GM23338 (cell line): ENCODE results near the gene COL4A2. TPM values are rescaled to one million over a fixed set of nuclear protein-coding genes. Genes with fewer than 3 reads are reported as not detected.

ENCODE experiments used
- ATAC-seq: fragments of 200-7000 bp; cut with Tn5 transposase; 3 replicates; pipeline ENCODE4 v1.9.1; 2020
- DNase-seq: peaks from one replicate; pipeline ENCODE4 v3.0.0-alpha.2; 2015; ENCODE audit warnings: low spot score
- H2AFZ ChIP-seq: fragments of 200-600 bp; sonication (generic); 2 replicates; pipeline ENCODE4 v1.8.0; 2016; ENCODE audit warnings: antibody characterized with exemption, mild to moderate bottlenecking, moderate library complexity
- H3F3A ChIP-seq: fragments of 200-600 bp; sonication (generic); replicated peaks from 2 replicates; pipeline ENCODE4 v1.8.0; 2017; ENCODE audit warnings: antibody characterized with exemption, mixed run types, low read depth
- H3K27ac ChIP-seq: fragments of 200-600 bp; sonication (generic); 2 replicates; pipeline ENCODE4 v1.6.1; 2016; ENCODE audit warnings: low read depth
- H3K27me3 ChIP-seq: fragments of 200-600 bp; sonication (generic); 2 replicates; pipeline ENCODE4 v1.8.0; 2016; ENCODE audit warnings: mild to moderate bottlenecking, mixed run types, moderate library complexity; ENCODE audit not compliant: insufficient read depth
- H3K36me3 ChIP-seq: fragments of 200-600 bp; sonication (generic); 2 replicates; pipeline ENCODE4 v1.8.0; 2016; ENCODE audit warnings: mild to moderate bottlenecking; ENCODE audit not compliant: insufficient read depth
- H3K4me1 ChIP-seq: fragments of 200-600 bp; sonication (generic); 2 replicates; pipeline ENCODE4 v1.8.0; 2016; ENCODE audit warnings: mild to moderate bottlenecking, moderate library complexity; ENCODE audit not compliant: insufficient read depth
- H3K4me2 ChIP-seq: fragments of 200-600 bp; sonication (generic); 2 replicates; pipeline ENCODE4 v1.7.1; 2017; ENCODE audit warnings: mixed run types
- H3K4me3 ChIP-seq: fragments of 200-600 bp; sonication (generic); 2 replicates; pipeline ENCODE4 v1.6.1; 2016; ENCODE audit warnings: mixed run types
- H3K79me2 ChIP-seq: fragments of 200-600 bp; sonication (generic); replicated peaks from 2 replicates; pipeline ENCODE4 v1.8.0; 2017; ENCODE audit warnings: mild to moderate bottlenecking; ENCODE audit not compliant: insufficient read depth
- H3K9me2 ChIP-seq: fragments of 200-600 bp; sonication (generic); 2 replicates; pipeline ENCODE4 v1.8.0; 2017; ENCODE audit not compliant: insufficient read depth
- H4K20me1 ChIP-seq: fragments of 200-600 bp; sonication (generic); replicated peaks from 2 replicates; pipeline ENCODE4 v1.8.0; 2017; ENCODE audit warnings: mild to moderate bottlenecking; ENCODE audit not compliant: insufficient read depth
- H3K27ac Mint-ChIP-seq: 2 replicates; pipeline ENCODE4 v1.8.0; 2020; ENCODE audit warnings: inconsistent platforms, mild to moderate bottlenecking, moderate library complexity, mixed read lengths
- H3K27me3 Mint-ChIP-seq: 3 replicates; pipeline ENCODE4 v1.8.0; 2022; ENCODE audit warnings: low read depth, mild to moderate bottlenecking, moderate library complexity, mixed read lengths, inconsistent platforms; ENCODE audit not compliant: insufficient read depth, poor library complexity
- H3K36me3 Mint-ChIP-seq: 3 replicates; pipeline ENCODE4 v1.8.0; 2021; ENCODE audit warnings: low read depth, mild to moderate bottlenecking, inconsistent platforms, moderate library complexity, mixed read lengths
- H3K4me1 Mint-ChIP-seq: 3 replicates; pipeline ENCODE4 v1.8.0; 2020; ENCODE audit warnings: mild to moderate bottlenecking, inconsistent platforms, mixed read lengths
- H3K4me3 Mint-ChIP-seq: 3 replicates; pipeline ENCODE4 v1.8.0; 2021; ENCODE audit warnings: moderate library complexity, mild to moderate bottlenecking, inconsistent platforms, mixed read lengths
- H3K9me3 Mint-ChIP-seq: 3 replicates; pipeline ENCODE4 v1.8.0; 2020; ENCODE audit warnings: moderate library complexity, mild to moderate bottlenecking, inconsistent platforms, mixed read lengths
- CREB1 ChIP-seq: fragments of 250-450 bp; sonication (Bioruptor Pico); IDR thresholded peaks from 2 replicates; pipeline ENCODE4 v1.5.0; 2020; ENCODE audit warnings: low read depth, mild to moderate bottlenecking, moderate library complexity
- CTCF ChIP-seq, 2 experiments: fragments of 200-600 bp in 1 of 2; sonication (generic) in 1 of 2; conservative IDR thresholded peaks; 2 replicates each; pipeline versions ENCODE4 v1.5.1 to v1.6.1; 2016 to 2017; ENCODE audit warnings: antibody characterized with exemption in 2 of 2, low read depth in 2 of 2, mild to moderate bottlenecking in 2 of 2, moderate library complexity in 1 of 2
- ETS1 ChIP-seq: IDR thresholded peaks from 2 replicates; pipeline ENCODE4 v1.6.1; 2016; ENCODE audit warnings: antibody characterized with exemption
- EZH2 ChIP-seq: fragments of 200-600 bp; sonication (generic); IDR thresholded peaks from one replicate; pipeline ENCODE4 v1.8.0; 2017; ENCODE audit warnings: antibody characterized with exemption, mild to moderate bottlenecking, low read depth; ENCODE audit not compliant: unreplicated experiment
- EZH2phosphoT487 ChIP-seq: fragments of 200-600 bp; sonication (generic); IDR thresholded peaks from one replicate; pipeline ENCODE4 v1.8.1; 2018; ENCODE audit warnings: antibody characterized with exemption; ENCODE audit not compliant: unreplicated experiment
- NANOG ChIP-seq: IDR thresholded peaks from 2 replicates; pipeline ENCODE4 v1.6.1; 2016; ENCODE audit warnings: antibody characterized with exemption, borderline replicate concordance
- REST ChIP-seq: IDR thresholded peaks from one replicate; pipeline ENCODE4 v1.6.1; 2018; ENCODE audit warnings: antibody characterized with exemption; ENCODE audit not compliant: unreplicated experiment
- ZNF114 ChIP-seq: fragments of 250-450 bp; sonication (Bioruptor Pico); IDR thresholded peaks from 2 replicates; pipeline ENCODE4 v1.5.0; 2020; ENCODE audit warnings: mild to moderate bottlenecking, moderate library complexity
- ZNF331 ChIP-seq: fragments of 250-450 bp; sonication (Bioruptor Pico); IDR thresholded peaks from 2 replicates; pipeline ENCODE4 v1.5.0; 2020; ENCODE audit warnings: low read depth, mild to moderate bottlenecking, moderate library complexity
- polyA plus RNA-seq: library from polyadenylated mRNA; unstranded; fragments of >200 nt; fragmentation: Nextera tagmentation; extraction: Ambion mirVana; gene quantifications from 2 replicates; pipeline ENCODE4 v1.2.1, GENCODE V29; 2016
- total RNA-seq: library from RNA; depleted of rRNA; stranded (reverse); fragments of >200 nt; shearing (Covaris generic); gene quantifications from 2 replicates; pipeline ENCODE4 v1.2.3, GENCODE V29; 2014

The COL4A2 gene
- total and polyA plus RNA-seq, 2 experiments from 2014 or later, result 37.4 to 131 TPM

- Mint-ChIP-seq H3K27me3 (peaks cover 12% of the 10 kb centered on the region), H3K4me3 (no peak overlapping the region), H3K4me1 (peaks cover 21% of the 10 kb centered on the region), H3K36me3 (peaks cover 11% of the 10 kb centered on the region), H3K27ac (no peak overlapping the region), H3K9me3 (no peaks in the 10 kb centered on the region; the same call in 2 of the 3 replicates)
- H3K27ac ChIP-seq, result no peak overlapping the region
- H3K36me3 ChIP-seq, result no peaks in the 10 kb centered on the region; the same call in 1 of the 2 replicates
- DNase-seq, result no peak
- no peaks in the 10 kb centered on the region for H3K9me2 ChIP-seq
- H2AFZ ChIP-seq, result no peak overlapping the region
- TF ChIP-seq REST, result no peak
- no peak for TF ChIP-seq ETS1
- TF ChIP-seq CREB1 (CRISPR knock-in tag), result no peak
- TF ChIP-seq ZNF331 (CRISPR knock-in tag), result no peak
- no peak for TF ChIP-seq EZH2phosphoT487
- TF ChIP-seq CTCF (conservative IDR thresholded peaks at IDR 0.05; ENCODE audit: low read depth in 2 of 2), result no peak
- no peak for TF ChIP-seq NANOG
- TF ChIP-seq EZH2, result no peak
- TF ChIP-seq ZNF114, result no peak
- H3K4me3 ChIP-seq, result no peak overlapping the region
- H3K4me2 ChIP-seq, result no peak overlapping the region
- peaks cover 6% of the 10 kb centered on the region; the same call in 1 of the 2 replicates for H3K4me1 ChIP-seq
- no peaks in the 10 kb centered on the region for H3F3A ChIP-seq
- ATAC-seq, result no peak
- H4K20me1 ChIP-seq, result no peaks in the 10 kb centered on the region; the same call in 1 of the 2 replicates
- no peaks in the 10 kb centered on the region; the same call in 1 of the 2 replicates for H3K79me2 ChIP-seq
- no peaks in the 10 kb centered on the region for H3K27me3 ChIP-seq
Measured at GRCh38 chr13:110404321-110404720, 97.2 kb downstream of the COL4A2 start.
